BE2C (cell line): ENCODE data around the gene CKM.

Source experiments
- DNase-seq: peaks from one replicate; pipeline ENCODE4 v3.0.0-alpha.2; 2020
- H3K27me3 ChIP-seq: fragments of 250-450 bp; sonication (Bioruptor Pico); 2 replicates; pipeline ENCODE4 v1.5.1; 2020; ENCODE audit warnings: mild to moderate bottlenecking
- H3K36me3 ChIP-seq: fragments of 250-450 bp; sonication (Bioruptor Pico); 2 replicates; pipeline ENCODE4 v1.5.1; 2020; ENCODE audit warnings: mild to moderate bottlenecking
- H3K4me1 ChIP-seq: fragments of 250-450 bp; sonication (Bioruptor Pico); 2 replicates; pipeline ENCODE4 v1.5.1; 2020
- H3K4me3 ChIP-seq: 2 replicates; pipeline ENCODE4 v1.5.1; 2011; ENCODE audit warnings: low read depth, low read length
- H3K9me3 ChIP-seq: fragments of 250-450 bp; sonication (Bioruptor Pico); 2 replicates; pipeline ENCODE4 v1.5.1; 2020
- TF ChIP-seq, protein P1 (sequence below): IDR thresholded peaks from 2 replicates; pipeline ENCODE4 v1.5.1; 2012; ENCODE audit warnings: mild to moderate bottlenecking, low read depth, low read length

Gene CKM

DNA sequence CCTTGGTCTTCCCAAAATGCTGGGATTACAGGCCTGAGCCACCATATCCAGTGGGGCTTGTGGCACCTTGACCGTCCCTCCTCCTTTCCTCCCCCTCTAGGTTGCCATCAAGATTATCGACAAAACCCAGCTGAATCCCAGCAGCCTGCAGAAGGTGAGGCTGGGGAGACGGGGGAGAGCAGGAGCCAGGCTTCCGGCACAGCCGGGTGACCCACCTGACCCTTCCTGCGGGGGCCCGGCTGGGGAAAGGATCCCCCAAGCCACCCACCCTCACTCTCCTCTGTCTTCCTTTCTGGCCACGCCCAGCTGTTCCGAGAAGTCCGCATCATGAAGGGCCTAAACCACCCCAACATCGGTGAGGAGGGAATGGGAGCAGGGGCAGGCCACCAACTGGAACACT lies 59.7 kb downstream of the CKM start:
- Histone ChIP-seq H3K27me3 (no peaks in the 10 kb centered on the region), H3K4me3 (no peak overlapping the region), H3K4me1 (no peaks in the 10 kb centered on the region), H3K36me3 (peaks cover 3% of the 10 kb centered on the region; the same call in 1 of the 2 replicates), H3K9me3 (no peaks in the 10 kb centered on the region)
- no peak for DNase-seq
- TF ChIP-seq, protein P1, sequence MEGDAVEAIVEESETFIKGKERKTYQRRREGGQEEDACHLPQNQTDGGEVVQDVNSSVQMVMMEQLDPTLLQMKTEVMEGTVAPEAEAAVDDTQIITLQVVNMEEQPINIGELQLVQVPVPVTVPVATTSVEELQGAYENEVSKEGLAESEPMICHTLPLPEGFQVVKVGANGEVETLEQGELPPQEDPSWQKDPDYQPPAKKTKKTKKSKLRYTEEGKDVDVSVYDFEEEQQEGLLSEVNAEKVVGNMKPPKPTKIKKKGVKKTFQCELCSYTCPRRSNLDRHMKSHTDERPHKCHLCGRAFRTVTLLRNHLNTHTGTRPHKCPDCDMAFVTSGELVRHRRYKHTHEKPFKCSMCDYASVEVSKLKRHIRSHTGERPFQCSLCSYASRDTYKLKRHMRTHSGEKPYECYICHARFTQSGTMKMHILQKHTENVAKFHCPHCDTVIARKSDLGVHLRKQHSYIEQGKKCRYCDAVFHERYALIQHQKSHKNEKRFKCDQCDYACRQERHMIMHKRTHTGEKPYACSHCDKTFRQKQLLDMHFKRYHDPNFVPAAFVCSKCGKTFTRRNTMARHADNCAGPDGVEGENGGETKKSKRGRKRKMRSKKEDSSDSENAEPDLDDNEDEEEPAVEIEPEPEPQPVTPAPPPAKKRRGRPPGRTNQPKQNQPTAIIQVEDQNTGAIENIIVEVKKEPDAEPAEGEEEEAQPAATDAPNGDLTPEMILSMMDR = no peak

DNA sequence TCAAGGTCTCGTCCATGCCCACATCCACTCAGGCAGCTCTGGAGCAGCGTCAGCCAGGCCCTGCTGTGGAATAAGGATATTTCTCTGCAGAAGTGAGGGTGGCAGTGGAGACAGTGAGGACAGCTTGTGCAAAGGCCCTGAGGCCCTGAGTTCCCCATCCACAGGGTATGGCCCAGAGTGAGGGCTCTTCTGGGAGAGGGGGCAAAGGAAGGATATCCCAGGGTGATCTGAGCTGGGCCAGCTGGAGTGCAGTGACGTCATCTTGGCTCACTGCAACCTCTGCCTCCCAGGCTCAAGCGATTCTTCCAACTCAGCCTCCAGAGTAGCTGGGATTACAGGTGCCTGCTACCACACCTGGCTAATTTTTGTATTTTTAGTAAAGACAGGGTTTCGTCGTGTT lies 60.1 kb downstream of the CKM start:
- Histone ChIP-seq H3K4me3 (no peak overlapping the region), H3K27me3 (no peaks in the 10 kb centered on the region), H3K9me3 (no peaks in the 10 kb centered on the region), H3K36me3 (peaks cover 3% of the 10 kb centered on the region; the same call in 1 of the 2 replicates), H3K4me1 (no peaks in the 10 kb centered on the region)
- TF ChIP-seq, protein P1 = no peak
- no peak for DNase-seq

DNA sequence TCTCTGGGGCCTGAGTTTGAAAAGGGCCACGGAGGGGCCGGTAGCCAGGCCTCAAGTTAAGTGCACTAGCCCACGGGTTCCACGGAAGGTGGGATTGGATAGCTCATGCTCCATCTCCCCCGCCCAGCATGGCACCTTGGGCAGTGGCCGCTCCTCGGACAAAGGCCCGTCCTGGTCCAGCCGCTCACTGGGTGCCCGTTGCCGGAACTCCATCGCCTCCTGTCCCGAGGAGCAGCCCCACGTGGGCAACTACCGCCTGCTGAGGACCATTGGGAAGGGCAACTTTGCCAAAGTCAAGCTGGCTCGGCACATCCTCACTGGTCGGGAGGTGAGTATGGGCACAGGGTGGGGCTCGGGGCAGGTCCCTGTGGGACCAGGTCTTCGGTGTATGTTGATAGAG lies 63.8 kb downstream of the CKM start:
- Histone ChIP-seq H3K4me3 (no peak overlapping the region), H3K4me1 (no peaks in the 10 kb centered on the region), H3K9me3 (no peaks in the 10 kb centered on the region), H3K27me3 (no peaks in the 10 kb centered on the region), H3K36me3 (peaks cover 3% of the 10 kb centered on the region; the same call in 1 of the 2 replicates)
- no peak for DNase-seq
- TF ChIP-seq, protein P1 = no peak

DNA sequence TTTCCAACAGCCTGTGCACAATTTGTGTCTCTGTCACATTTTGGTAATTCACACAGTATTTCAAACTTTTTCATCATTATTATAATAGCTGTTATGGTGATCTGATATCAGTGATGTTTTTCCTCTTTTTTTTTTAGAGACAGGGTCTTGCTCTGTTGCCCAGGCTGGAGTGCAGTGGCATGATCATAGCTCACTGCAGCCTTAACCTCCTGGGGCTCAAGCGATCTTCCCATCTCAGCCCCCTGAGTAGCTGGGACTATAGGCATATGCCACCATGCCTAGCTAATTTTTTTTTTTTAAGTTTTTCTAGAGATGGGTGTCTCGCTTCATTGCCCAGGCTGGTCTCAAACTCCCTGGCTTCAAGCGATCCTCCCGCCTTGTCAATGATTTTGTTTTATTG lies 65.8 kb downstream of the CKM start:
- Histone ChIP-seq H3K4me3 (no peak overlapping the region), H3K9me3 (no peaks in the 10 kb centered on the region), H3K27me3 (no peaks in the 10 kb centered on the region), H3K36me3 (peaks cover 5% of the 10 kb centered on the region; the same call in 1 of the 2 replicates), H3K4me1 (no peaks in the 10 kb centered on the region)
- no peak for DNase-seq
- TF ChIP-seq, protein P1 = no peak
